Measurements from ENCODE around the gene SSTR5.

Gene SSTR5

DNA sequence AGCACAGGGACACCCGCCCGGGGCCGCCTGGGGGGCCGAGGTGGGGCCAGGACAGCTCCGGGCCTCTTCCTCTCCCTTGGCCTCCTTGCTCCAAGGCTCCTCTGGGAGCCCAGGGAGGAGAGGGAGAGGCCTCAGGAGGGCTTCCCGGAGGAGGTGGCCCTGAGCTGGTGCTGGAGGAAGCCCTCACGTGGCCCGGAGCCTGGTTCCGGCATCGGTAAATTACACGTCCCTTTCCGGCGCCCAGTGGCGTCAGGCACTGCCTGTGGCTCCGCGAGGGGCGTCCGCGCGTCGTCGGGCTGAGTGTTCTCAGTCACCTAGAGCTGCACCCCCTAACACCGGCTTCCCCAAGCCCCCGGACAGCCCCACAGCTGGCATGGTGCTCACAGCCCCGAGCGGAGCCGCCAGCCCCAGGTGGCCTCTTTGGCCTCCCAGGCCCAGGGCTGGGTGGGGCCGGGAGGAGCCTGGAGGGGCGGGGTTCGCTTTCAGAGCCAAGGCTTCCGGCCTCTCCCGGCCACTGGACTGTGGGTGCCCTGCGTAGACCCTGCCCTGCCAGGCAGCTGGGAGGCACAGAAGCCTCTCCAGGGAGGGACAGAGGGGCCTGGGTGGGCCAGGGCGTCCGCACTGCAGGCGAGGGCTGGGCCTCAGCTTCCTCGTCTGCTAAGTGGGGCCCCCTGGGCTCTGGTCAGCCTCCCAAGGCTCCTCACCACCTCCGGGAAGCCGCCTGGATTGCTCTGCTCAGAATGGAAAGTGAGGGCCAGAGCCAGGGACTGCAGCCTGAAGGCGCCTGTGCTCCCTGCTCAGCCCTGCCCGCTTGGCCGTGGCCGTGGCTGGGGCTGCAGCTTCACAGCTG is 27.9 kb upstream of the SSTR5 start:
- in situ Hi-C loops (cut with HindIII; ENCODE audit: low sequenced_read_pairs) = no loop called here
- no peak overlapping the region for H3K4me3 ChIP-seq (ENCODE audit: low read depth, low read length)
- DNase-seq (ENCODE audit: low read depth, low spot score) = no peak
- TF ChIP-seq, protein P1, sequence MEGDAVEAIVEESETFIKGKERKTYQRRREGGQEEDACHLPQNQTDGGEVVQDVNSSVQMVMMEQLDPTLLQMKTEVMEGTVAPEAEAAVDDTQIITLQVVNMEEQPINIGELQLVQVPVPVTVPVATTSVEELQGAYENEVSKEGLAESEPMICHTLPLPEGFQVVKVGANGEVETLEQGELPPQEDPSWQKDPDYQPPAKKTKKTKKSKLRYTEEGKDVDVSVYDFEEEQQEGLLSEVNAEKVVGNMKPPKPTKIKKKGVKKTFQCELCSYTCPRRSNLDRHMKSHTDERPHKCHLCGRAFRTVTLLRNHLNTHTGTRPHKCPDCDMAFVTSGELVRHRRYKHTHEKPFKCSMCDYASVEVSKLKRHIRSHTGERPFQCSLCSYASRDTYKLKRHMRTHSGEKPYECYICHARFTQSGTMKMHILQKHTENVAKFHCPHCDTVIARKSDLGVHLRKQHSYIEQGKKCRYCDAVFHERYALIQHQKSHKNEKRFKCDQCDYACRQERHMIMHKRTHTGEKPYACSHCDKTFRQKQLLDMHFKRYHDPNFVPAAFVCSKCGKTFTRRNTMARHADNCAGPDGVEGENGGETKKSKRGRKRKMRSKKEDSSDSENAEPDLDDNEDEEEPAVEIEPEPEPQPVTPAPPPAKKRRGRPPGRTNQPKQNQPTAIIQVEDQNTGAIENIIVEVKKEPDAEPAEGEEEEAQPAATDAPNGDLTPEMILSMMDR (IDR thresholded peaks at IDR 0.05; ENCODE audit: low read depth, low read length) = no peak

DNA sequence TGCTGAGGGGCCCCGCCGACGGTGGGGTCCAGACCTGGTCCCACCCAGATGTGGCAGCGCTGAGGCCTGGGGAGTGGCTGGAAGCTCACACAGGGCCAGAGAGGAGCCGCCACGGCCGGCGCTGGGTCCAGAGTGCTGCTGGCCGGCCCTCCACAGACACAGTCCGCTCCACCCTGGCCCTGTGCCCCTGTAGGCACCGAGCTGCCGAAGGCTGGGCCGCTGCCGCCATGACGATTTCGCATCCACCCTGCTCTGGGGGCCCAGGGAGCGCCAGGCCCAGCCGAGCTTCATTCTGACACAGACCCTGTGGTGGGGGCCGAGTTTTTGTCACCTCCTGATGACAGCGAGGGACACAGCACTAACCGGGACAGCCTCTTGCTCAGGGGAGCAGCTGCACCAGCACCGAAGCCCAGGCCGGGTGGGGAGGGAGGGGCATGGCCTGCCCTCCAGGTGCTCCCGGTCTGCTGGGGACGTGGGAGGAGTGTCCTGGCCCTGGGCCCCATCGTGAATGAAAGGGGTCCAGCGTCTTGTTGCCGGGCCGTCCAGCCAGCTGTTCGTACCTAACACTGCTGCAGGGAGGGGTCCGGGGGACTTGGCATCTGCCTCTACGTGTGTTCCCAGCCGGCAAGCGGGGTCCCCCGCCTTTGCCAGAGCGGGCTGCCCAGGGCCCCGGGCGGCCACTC is 27.1 kb upstream of the SSTR5 start:
- in situ Hi-C loops (cut with HindIII; ENCODE audit: low sequenced_read_pairs) = no loop called here
- H3K4me3 ChIP-seq (ENCODE audit: low read depth, low read length) = no peak overlapping the region
- no peak for DNase-seq (ENCODE audit: low read depth, low spot score)
- TF ChIP-seq, protein P1 (IDR thresholded peaks at IDR 0.05; ENCODE audit: low read depth, low read length) = no peak

DNA sequence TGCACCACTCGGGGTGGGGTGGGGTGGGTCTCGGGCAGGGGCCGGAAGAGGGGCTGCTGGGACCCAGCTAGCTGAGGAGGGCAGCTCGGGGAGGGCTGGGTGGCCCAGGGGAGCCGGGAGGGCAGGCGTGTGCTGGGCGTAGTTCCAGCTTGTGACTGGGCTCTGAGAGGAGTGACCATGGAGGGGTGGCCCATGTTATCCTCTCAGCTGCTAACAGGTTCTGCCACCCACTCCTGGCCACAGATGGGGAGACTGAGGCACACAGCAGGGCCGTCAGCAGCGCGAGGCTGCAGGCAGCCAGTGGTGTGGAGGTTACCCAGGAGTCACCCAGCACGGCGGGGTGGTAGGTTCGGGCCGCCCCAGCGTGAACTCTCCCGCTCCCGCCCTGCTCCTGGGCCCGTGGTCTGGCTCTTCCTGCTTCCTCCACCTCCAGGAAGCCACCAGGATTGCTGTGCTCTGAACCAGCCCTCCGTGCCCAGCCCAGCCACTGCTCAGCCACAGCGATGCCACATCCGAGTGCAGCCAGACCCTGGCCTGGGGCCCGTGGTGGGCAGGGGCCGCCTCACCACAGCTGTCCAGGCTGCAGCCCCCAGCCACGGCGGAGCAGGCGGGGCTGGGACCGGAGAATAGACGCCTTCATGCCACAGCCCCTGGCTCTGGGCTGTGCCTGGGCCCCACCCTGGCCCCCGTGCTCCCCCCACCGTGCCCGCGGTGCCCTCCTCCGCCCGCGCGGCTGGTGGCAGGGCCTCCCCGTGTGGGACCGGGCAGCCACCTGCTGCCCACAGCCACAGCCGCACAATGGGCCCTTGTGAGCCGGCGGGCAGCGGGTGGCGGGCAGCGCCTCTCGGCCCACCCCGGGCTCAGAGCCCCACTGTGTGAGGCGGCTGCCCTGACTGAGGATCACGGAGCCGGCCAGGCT is 26.3 kb upstream of the SSTR5 start:
- no peak overlapping the region for H3K4me3 ChIP-seq (ENCODE audit: low read depth, low read length)
- no peak for DNase-seq (ENCODE audit: low read depth, low spot score)
- TF ChIP-seq, protein P1 (IDR thresholded peaks at IDR 0.05; ENCODE audit: low read depth, low read length) = no peak
- in situ Hi-C loops (cut with HindIII; ENCODE audit: low sequenced_read_pairs) = no loop called here

DNA sequence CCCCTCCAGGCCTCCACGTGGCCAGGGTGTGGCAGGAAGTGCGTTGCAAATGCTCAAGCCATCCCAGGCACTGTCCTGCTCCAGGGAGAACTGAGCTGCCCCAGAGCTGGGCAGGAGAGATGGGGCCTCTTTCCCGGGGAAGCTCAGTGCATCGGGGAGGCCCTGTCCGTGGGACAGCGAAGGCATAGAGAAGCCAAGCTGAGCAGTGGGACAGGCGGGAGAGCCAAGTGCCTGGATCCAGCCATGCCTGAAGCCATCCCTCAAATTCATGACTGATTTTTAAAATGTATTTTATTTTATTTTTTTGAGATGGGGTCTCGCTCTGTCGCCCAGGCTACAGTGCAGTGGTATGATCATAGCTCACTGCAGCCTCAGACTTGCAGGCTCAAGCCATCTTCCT is 25.4 kb upstream of the SSTR5 start:
- in situ Hi-C loops (cut with HindIII; ENCODE audit: low sequenced_read_pairs) = no loop called here
- TF ChIP-seq, protein P1 (IDR thresholded peaks at IDR 0.05; ENCODE audit: low read depth, low read length) = no peak

DNA sequence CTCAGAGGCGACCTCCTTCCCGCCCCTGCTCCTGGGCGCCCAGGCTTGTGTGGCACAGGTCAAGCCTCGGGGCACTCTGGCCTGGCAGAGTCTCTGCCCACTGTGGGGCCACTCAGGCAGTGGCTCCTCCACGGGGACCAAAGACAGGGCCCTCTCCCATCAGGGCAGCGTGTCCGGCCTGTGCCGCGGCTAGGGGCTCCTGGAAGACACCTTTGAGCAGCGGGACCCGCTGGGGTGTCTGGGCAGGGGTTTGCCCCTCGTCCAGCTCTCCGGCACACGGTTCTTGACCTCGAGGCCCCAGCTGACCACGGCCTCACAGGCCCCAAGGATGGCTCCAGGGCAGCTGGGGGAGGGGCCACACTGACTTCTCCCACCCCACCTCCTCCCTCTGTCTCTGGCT is 24.7 kb upstream of the SSTR5 start:
- in situ Hi-C loops (cut with HindIII; ENCODE audit: low sequenced_read_pairs) = no loop called here
- H3K4me3 ChIP-seq (ENCODE audit: low read depth, low read length) = no peak overlapping the region
- no peak for DNase-seq (ENCODE audit: low read depth, low spot score)
- TF ChIP-seq, protein P1 (IDR thresholded peaks at IDR 0.05; ENCODE audit: low read depth, low read length) = no peak

More for the DNA sequence above, 25.4 kb upstream of the SSTR5 start:
- no peak for DNase-seq (ENCODE audit: low read depth, low spot score)
- H3K4me3 ChIP-seq (ENCODE audit: low read depth, low read length) = no peak overlapping the region

DNA sequence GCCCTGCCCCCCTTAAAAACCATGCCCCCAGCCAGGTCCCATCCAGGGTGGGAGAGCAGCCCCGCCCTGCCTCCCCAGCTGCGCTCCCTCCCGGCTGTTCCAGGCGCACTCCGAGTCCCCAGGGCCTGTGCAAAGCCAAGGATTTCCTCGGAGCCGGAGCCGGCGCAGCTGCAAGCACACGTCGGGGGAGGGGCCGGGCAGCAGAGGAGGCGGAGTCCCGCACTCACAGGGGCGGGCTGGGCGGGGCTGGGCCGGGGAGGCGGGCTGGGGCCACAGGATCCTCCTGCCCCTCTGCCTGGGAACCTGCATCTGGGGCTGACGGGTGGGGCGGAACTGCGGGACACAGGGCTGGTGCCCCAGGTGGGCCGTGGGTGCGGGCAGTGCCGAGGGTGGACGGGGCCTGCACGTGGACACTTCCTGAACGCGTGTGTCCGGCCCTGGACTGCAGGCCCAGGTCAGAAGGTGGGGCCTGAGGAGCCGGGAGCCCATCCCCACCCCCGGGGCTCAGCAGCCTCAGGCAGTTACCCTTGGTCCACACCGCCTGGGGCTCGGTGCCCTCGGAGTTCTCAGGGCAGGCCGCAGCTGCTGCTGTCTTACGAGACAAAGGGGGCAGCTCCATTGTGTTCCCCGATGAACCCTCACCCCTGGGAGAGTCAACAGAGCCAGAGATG is 24.0 kb upstream of the SSTR5 start:
- in situ Hi-C loops (cut with HindIII; ENCODE audit: low sequenced_read_pairs) = no loop called here
- TF ChIP-seq, protein P1 (IDR thresholded peaks at IDR 0.05; ENCODE audit: low read depth, low read length) = no peak
- DNase-seq (ENCODE audit: low read depth, low spot score) = no peak
- H3K4me3 ChIP-seq (ENCODE audit: low read depth, low read length) = no peak overlapping the region

All from astrocyte of the spinal cord (primary cell).